OCI-LY3 (cell line): ENCODE results near the gene ATG7.

Experiments
- CTCF ChIP-seq: fragments of 200-600, 300-600 bp; sonication (generic); IDR thresholded peaks from 2 replicates; pipeline ENCODE4 v1.5.1; 2014; ENCODE audit warnings: antibody characterized with exemption, low read length, low read depth
- EZH2phosphoT487 ChIP-seq: fragments of 200-600 bp; shearing (Covaris generic); IDR thresholded peaks from 2 replicates; pipeline ENCODE4 v1.6.1; 2018; ENCODE audit warnings: antibody characterized with exemption, mixed run types, low read depth

- TF ChIP-seq CTCF = no peak
- TF ChIP-seq EZH2phosphoT487 = no peak
These were observed 329.4 kb downstream of the ATG7 start for GRCh38 chr3:11601446-11602238.
